Mesendoderm (in vitro differentiated cells): ENCODE measurements around the gene POMGNT1.

ENCODE experiments used
- DNase-seq: peaks from one replicate; pipeline ENCODE4 v3.0.0; 2013
- H2AK5ac ChIP-seq: 2 replicates; pipeline ENCODE4 v1.6.1; 2013; ENCODE audit warnings: low read length, inconsistent platforms
- H2BK120ac ChIP-seq: 2 replicates; pipeline ENCODE4 v1.6.1; 2013; ENCODE audit warnings: low read depth, mild to moderate bottlenecking, low read length, moderate library complexity, mixed read lengths
- H2BK15ac ChIP-seq: replicated peaks from 2 replicates; pipeline ENCODE4 v1.6.1; 2013; ENCODE audit warnings: low read depth, mild to moderate bottlenecking, moderate library complexity
- H2BK5ac ChIP-seq: 2 replicates; pipeline ENCODE4 v1.6.1; 2013; ENCODE audit warnings: low read length, inconsistent platforms
- H3K18ac ChIP-seq: 2 replicates; pipeline ENCODE4 v1.6.1; 2013; ENCODE audit warnings: mild to moderate bottlenecking, low read length, mixed read lengths
- H3K23ac ChIP-seq: one replicate; pipeline ENCODE4 v1.6.1; 2013; ENCODE audit warnings: low read length
- H3K27ac ChIP-seq: 2 replicates; pipeline ENCODE4 v1.5.1; 2013; ENCODE audit warnings: low read depth, mild to moderate bottlenecking, inconsistent platforms, low read length, moderate library complexity
- H3K27me3 ChIP-seq: 2 replicates; pipeline ENCODE4 v1.6.1; 2013; ENCODE audit warnings: low read length, control low read depth, mild to moderate bottlenecking, inconsistent platforms; ENCODE audit not compliant: insufficient read depth, poor library complexity
- H3K36me3 ChIP-seq: 2 replicates; pipeline ENCODE4 v1.6.1; 2013; ENCODE audit warnings: low read length, inconsistent platforms; ENCODE audit not compliant: control insufficient read depth, insufficient read depth
- H3K4ac ChIP-seq: one replicate; pipeline ENCODE4 v1.6.1; 2013; ENCODE audit warnings: low read depth, mild to moderate bottlenecking, low read length, moderate library complexity
- H3K4me1 ChIP-seq: 2 replicates; pipeline ENCODE4 v1.6.1; 2013; ENCODE audit warnings: low read depth, low read length, inconsistent platforms; ENCODE audit not compliant: control insufficient read depth
- H3K4me2 ChIP-seq: 2 replicates; pipeline ENCODE4 v1.6.1; 2013; ENCODE audit warnings: low read length
- H3K4me3 ChIP-seq: 2 replicates; pipeline ENCODE4 v1.5.1; 2013; ENCODE audit warnings: mild to moderate bottlenecking, low read length
- H3K56ac ChIP-seq: one replicate; pipeline ENCODE4 v1.6.1; 2013; ENCODE audit warnings: low read length
- H3K79me1 ChIP-seq: 2 replicates; pipeline ENCODE4 v1.6.1; 2013; ENCODE audit warnings: low read length, inconsistent platforms
- H3K79me2 ChIP-seq: 2 replicates; pipeline ENCODE4 v1.6.1; 2013; ENCODE audit warnings: mild to moderate bottlenecking, low read length; ENCODE audit not compliant: control insufficient read depth, insufficient read depth
- H3K9ac ChIP-seq: 2 replicates; pipeline ENCODE4 v1.6.1; 2013; ENCODE audit warnings: low read length, inconsistent platforms
- H4K5ac ChIP-seq: one replicate; pipeline ENCODE4 v1.6.1; 2013; ENCODE audit warnings: low read length
- H4K8ac ChIP-seq: one replicate; pipeline ENCODE4 v1.6.1; 2013; ENCODE audit warnings: low read depth, mild to moderate bottlenecking, control low read depth, low read length, moderate library complexity
- WGBS: extraction: QIAGEN DNeasy Blood & Tissue Kit; methylation state at CpG from one replicate; pipeline ENCODE4 v1.1.7; 2013; ENCODE audit warnings: low lambda C conversion rate, missing lambda C conversion rate; ENCODE audit not compliant: insufficient coverage; ENCODE audit errors: extremely low coverage; 5-methylcytosine and 5-hydroxymethylcytosine counted together

POMGNT1 gene

GRCh38 chr1:46205791-46206190 lies 7.6 kb upstream of the POMGNT1 start:
- H2BK5ac ChIP-seq = no peak overlapping the region
- no peaks in the 10 kb centered on the region for H3K79me2 ChIP-seq
- no peak overlapping the region for H3K4me3 ChIP-seq
- peaks cover 3% of the 10 kb centered on the region for H3K79me1 ChIP-seq
- H3K27me3 ChIP-seq = no peaks in the 10 kb centered on the region
- no peak overlapping the region for H3K18ac ChIP-seq
- WGBS = no CpG with 5 or more reads among the region's 3 CpGs
- H3K4ac ChIP-seq = no peak overlapping the region
- H3K4me2 ChIP-seq = no peak overlapping the region
- H4K5ac ChIP-seq = no peak overlapping the region
- H3K4me1 ChIP-seq = no peaks in the 10 kb centered on the region
- no peaks in the 10 kb centered on the region for H3K36me3 ChIP-seq
- no peak for DNase-seq
- no peak overlapping the region for H2BK15ac ChIP-seq
- no peak overlapping the region for H3K56ac ChIP-seq
- no peak overlapping the region for H2AK5ac ChIP-seq
- no peak overlapping the region for H3K27ac ChIP-seq
- H3K9ac ChIP-seq = no peak overlapping the region
- no peak overlapping the region for H2BK120ac ChIP-seq
- H3K23ac ChIP-seq = no peak overlapping the region
- no peak overlapping the region for H4K8ac ChIP-seq

DNA sequence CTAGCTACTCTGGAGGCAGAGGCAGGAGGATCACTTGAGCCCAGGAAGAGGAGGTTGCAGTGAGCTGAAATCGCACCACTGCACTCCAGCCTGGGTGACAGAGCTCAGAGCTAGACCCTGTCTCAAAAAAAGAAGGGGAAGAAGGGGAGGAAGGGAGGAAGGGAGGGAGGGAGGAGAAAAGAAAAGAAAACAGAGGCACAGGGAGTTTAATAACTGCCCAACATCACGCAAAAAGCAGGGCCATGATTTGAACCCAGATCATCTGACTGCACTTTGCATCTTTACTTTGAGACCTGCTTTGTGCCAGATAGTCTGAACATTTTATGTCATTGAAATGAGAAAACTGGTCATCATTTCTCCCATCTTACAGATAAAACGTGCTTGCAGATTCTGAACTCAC lies 6.9 kb upstream of the POMGNT1 start:
- H3K4me3 ChIP-seq = no peak overlapping the region
- no peak overlapping the region for H4K8ac ChIP-seq
- no CpG with 5 or more reads among the region's 3 CpGs for WGBS
- no peak overlapping the region for H2BK15ac ChIP-seq
- H3K4me2 ChIP-seq = no peak overlapping the region
- H2AK5ac ChIP-seq = no peak overlapping the region
- H4K5ac ChIP-seq = no peak overlapping the region
- H3K27me3 ChIP-seq = no peaks in the 10 kb centered on the region
- H3K9ac ChIP-seq = no peak overlapping the region
- no peaks in the 10 kb centered on the region for H3K4me1 ChIP-seq
- H3K18ac ChIP-seq = no peak overlapping the region
- H3K27ac ChIP-seq = no peak overlapping the region
- H3K79me2 ChIP-seq = no peaks in the 10 kb centered on the region
- no peak overlapping the region for H2BK120ac ChIP-seq
- H3K23ac ChIP-seq = no peak overlapping the region
- H3K79me1 ChIP-seq = peaks cover 3% of the 10 kb centered on the region
- no peak for DNase-seq
- H2BK5ac ChIP-seq = no peak overlapping the region
- no peak overlapping the region for H3K56ac ChIP-seq
- no peak overlapping the region for H3K4ac ChIP-seq
- H3K36me3 ChIP-seq = no peaks in the 10 kb centered on the region

GRCh38 chr1:46204406-46204742 lies 6.1 kb upstream of the POMGNT1 start:
- Histone ChIP-seq H2BK5ac (no peak overlapping the region), H2BK15ac (no peak overlapping the region), H3K4me3 (no peak overlapping the region), H4K5ac (no peak overlapping the region), H3K56ac (peak overlapping the region; percentile 30), H2AK5ac (no peak overlapping the region), H3K27me3 (no peaks in the 10 kb centered on the region), H3K23ac (no peak overlapping the region), H3K79me2 (no peaks in the 10 kb centered on the region), H3K18ac (no peak overlapping the region), H4K8ac (no peak overlapping the region), H3K4me1 (no peaks in the 10 kb centered on the region), H3K27ac (no peak overlapping the region), H3K79me1 (peaks cover 3% of the 10 kb centered on the region), H3K9ac (peak overlapping the region; percentile 65), H3K4me2 (peak overlapping the region; percentile 97), H3K4ac (no peak overlapping the region), H3K36me3 (no peaks in the 10 kb centered on the region), H2BK120ac (no peak overlapping the region)
- DNase-seq = no peak
- no CpG with 5 or more reads among the region's 5 CpGs for WGBS

- DNase-seq = no peak
- H3K4me2 ChIP-seq = peak overlapping the region; percentile 97
- H3K9ac ChIP-seq = peak overlapping the region; percentile 65
- H3K36me3 ChIP-seq = no peaks in the 10 kb centered on the region
- H2BK120ac ChIP-seq = no peak overlapping the region
- H2BK15ac ChIP-seq = no peak overlapping the region
- no CpG with 5 or more reads among the region's 14 CpGs for WGBS
- H3K27me3 ChIP-seq = no peaks in the 10 kb centered on the region
- no peaks in the 10 kb centered on the region for H3K4me1 ChIP-seq
- no peak overlapping the region for H3K4ac ChIP-seq
- H3K27ac ChIP-seq = no peak overlapping the region
- H3K23ac ChIP-seq = no peak overlapping the region
- H4K8ac ChIP-seq = no peak overlapping the region
- no peak overlapping the region for H2BK5ac ChIP-seq
- no peak overlapping the region for H3K18ac ChIP-seq
- H4K5ac ChIP-seq = no peak overlapping the region
- peak overlapping the region; percentile 94 for H3K56ac ChIP-seq
- H2AK5ac ChIP-seq = no peak overlapping the region
- no peaks in the 10 kb centered on the region for H3K79me2 ChIP-seq
- peaks cover 3% of the 10 kb centered on the region for H3K79me1 ChIP-seq
- H3K4me3 ChIP-seq = peak overlapping the region; percentile 65
These were observed 5.6 kb upstream of the POMGNT1 start for GRCh38 chr1:46203738-46204405.

- H4K5ac ChIP-seq = no peak overlapping the region
- H3K4me2 ChIP-seq = no peak overlapping the region
- WGBS = no CpG with 5 or more reads among the region's 3 CpGs
- H3K4me1 ChIP-seq = no peaks in the 10 kb centered on the region
- H3K4me3 ChIP-seq = no peak overlapping the region
- no peak overlapping the region for H3K27ac ChIP-seq
- H3K9ac ChIP-seq = no peak overlapping the region
- H3K18ac ChIP-seq = no peak overlapping the region
- H3K4ac ChIP-seq = no peak overlapping the region
- no peak overlapping the region for H3K23ac ChIP-seq
- H3K27me3 ChIP-seq = no peaks in the 10 kb centered on the region
- no peak overlapping the region for H2BK15ac ChIP-seq
- no peaks in the 10 kb centered on the region for H3K36me3 ChIP-seq
- no peak for DNase-seq
- no peak overlapping the region for H4K8ac ChIP-seq
- no peak overlapping the region for H2AK5ac ChIP-seq
- peak overlapping the region; percentile 51 for H3K56ac ChIP-seq
- H3K79me2 ChIP-seq = no peaks in the 10 kb centered on the region
- peaks cover 2% of the 10 kb centered on the region for H3K79me1 ChIP-seq
- H2BK5ac ChIP-seq = no peak overlapping the region
- H2BK120ac ChIP-seq = no peak overlapping the region
These were observed 1.1 kb upstream of the POMGNT1 start for GRCh38 chr1:46199233-46199749.

GRCh38 chr1:46197560-46197963 lies 672 bp downstream of the POMGNT1 start:
- Histone ChIP-seq H3K9ac (peak overlapping the region; percentile 92), H3K36me3 (peaks cover 3% of the 10 kb centered on the region), H2BK5ac (no peak overlapping the region), H3K18ac (peak overlapping the region; percentile 91), H2AK5ac (no peak overlapping the region), H3K4me3 (peak overlapping the region; percentile 73), H3K56ac (peak overlapping the region; percentile 98), H3K27me3 (no peaks in the 10 kb centered on the region), H3K4me1 (no peaks in the 10 kb centered on the region), H3K27ac (no peak overlapping the region), H3K4ac (no peak overlapping the region), H2BK15ac (no peak overlapping the region), H3K79me1 (peaks cover 2% of the 10 kb centered on the region), H4K5ac (no peak overlapping the region), H2BK120ac (no peak overlapping the region), H3K4me2 (peak overlapping the region; percentile 93), H3K23ac (no peak overlapping the region), H4K8ac (no peak overlapping the region), H3K79me2 (no peaks in the 10 kb centered on the region)
- no CpG with 5 or more reads among the region's 9 CpGs for WGBS
- peak; percentile 51 for DNase-seq
